Type B pancreatic cell (in vitro differentiated cells): ENCODE data around the gene MINDY2. TPM values are rescaled to one million over a fixed set of nuclear protein-coding genes. Genes with fewer than 3 reads are reported as not detected.
"Not testable (repeated sequence)": the region's sequence is repeated elsewhere in the genome, so short reads cannot be mapped to it uniquely, and the experiment has no call there.

Source experiments
- DNase-seq: peaks from one replicate; pipeline ENCODE4 v3.0.0; 2021; ENCODE audit warnings: mixed read lengths; ENCODE audit not compliant: unreplicated experiment; ENCODE audit errors: extremely low spot score
- H3K27ac Mint-ChIP-seq: 2 replicates; pipeline ENCODE4 v1.8.0; 2021; ENCODE audit warnings: mild to moderate bottlenecking, mixed read lengths
- H3K27me3 Mint-ChIP-seq: 2 replicates; pipeline ENCODE4 v1.8.0; 2021; ENCODE audit warnings: mixed read lengths
- H3K36me3 Mint-ChIP-seq: 2 replicates; pipeline ENCODE4 v1.8.0; 2021; ENCODE audit warnings: mixed read lengths
- H3K4me1 Mint-ChIP-seq: one replicate; pipeline ENCODE4 v1.8.0; 2021; ENCODE audit warnings: mixed read lengths; ENCODE audit not compliant: unreplicated experiment
- H3K4me3 Mint-ChIP-seq: 2 replicates; pipeline ENCODE4 v1.8.0; 2021; ENCODE audit warnings: mild to moderate bottlenecking, mixed read lengths
- H3K9me3 Mint-ChIP-seq: 2 replicates; pipeline ENCODE4 v1.8.0; 2021; ENCODE audit warnings: mixed read lengths
- total RNA-seq: library from RNA; stranded (reverse); gene quantifications from 2 replicates; pipeline ENCODE4 v1.2.1, GENCODE V29; 2021; ENCODE audit warnings: low replicate concordance
- TF ChIP-seq, protein P1 (sequence below): fragments of 200-600 bp; sonication (generic); conservative IDR thresholded peaks from 2 replicates; pipeline ENCODE4 v1.5.0; 2021; ENCODE audit warnings: antibody characterized with exemption, mild to moderate bottlenecking

MINDY2 gene
- total RNA-seq, 1 donor from 2014 or later, result 39.8 TPM

- Mint-ChIP-seq H3K27me3 (no peaks in the 10 kb centered on the region), H3K36me3 (peaks cover 62% of the 10 kb centered on the region), H3K4me1 (no peaks in the 10 kb centered on the region), H3K27ac (no peak overlapping the region), H3K9me3 (no peaks in the 10 kb centered on the region), H3K4me3 (no peak overlapping the region)
- TF ChIP-seq, protein P1, sequence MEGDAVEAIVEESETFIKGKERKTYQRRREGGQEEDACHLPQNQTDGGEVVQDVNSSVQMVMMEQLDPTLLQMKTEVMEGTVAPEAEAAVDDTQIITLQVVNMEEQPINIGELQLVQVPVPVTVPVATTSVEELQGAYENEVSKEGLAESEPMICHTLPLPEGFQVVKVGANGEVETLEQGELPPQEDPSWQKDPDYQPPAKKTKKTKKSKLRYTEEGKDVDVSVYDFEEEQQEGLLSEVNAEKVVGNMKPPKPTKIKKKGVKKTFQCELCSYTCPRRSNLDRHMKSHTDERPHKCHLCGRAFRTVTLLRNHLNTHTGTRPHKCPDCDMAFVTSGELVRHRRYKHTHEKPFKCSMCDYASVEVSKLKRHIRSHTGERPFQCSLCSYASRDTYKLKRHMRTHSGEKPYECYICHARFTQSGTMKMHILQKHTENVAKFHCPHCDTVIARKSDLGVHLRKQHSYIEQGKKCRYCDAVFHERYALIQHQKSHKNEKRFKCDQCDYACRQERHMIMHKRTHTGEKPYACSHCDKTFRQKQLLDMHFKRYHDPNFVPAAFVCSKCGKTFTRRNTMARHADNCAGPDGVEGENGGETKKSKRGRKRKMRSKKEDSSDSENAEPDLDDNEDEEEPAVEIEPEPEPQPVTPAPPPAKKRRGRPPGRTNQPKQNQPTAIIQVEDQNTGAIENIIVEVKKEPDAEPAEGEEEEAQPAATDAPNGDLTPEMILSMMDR, result no peak
- DNase-seq, result no peak
Measured at GRCh38 chr15:58880320-58880719, 109.2 kb downstream of the MINDY2 start.

DNA sequence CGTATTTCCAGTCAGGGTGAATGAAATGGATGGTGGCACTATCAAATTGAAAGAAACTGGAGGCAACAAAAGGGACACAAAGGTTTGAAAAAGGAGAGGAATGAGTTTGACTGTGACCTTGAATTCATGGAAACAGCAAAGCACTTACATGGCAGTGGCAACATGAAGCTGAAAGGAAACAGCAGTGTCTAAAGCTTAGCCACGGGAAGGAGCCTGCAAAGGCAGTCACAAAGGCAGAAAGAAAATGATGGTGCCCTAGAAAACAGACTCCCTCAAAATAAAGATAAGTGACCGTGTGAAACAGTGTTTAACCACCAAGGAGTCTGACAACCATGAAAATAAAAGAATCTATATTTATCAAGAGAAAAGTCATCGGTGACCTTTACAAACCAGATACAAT is 111.1 kb downstream of the MINDY2 start:
- Mint-ChIP-seq H3K9me3 (no peaks in the 10 kb centered on the region), H3K27ac (no peak overlapping the region), H3K36me3 (peaks cover 65% of the 10 kb centered on the region), H3K4me1 (no peaks in the 10 kb centered on the region), H3K4me3 (no peak overlapping the region), H3K27me3 (no peaks in the 10 kb centered on the region)
- no peak for DNase-seq
- TF ChIP-seq, protein P1, result no peak

DNA sequence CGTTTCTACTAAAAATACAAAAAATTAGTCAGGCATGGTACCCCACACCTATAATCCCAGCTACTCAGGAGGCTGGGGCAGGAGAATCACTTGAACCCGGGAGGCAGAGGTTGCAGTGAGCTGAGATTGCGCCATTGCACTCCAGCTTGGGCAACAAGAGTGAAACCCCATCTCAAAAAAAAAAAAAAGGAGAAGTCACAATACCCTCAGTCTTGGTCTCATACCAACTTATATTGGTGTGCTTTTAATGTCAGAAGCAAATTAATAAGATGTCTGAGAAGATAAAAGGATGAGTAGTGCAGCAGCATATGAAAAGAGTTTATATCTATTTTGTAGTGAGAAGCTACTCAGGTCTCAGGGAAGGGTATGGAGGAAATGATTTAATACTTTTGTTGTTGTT is 112.8 kb downstream of the MINDY2 start:
- not testable (repeated sequence) for DNase-seq, H3K4me1 Mint-ChIP-seq, H3K9me3 Mint-ChIP-seq, H3K27ac Mint-ChIP-seq, H3K4me3 Mint-ChIP-seq, H3K27me3 Mint-ChIP-seq
- peaks cover 68% of the 10 kb centered on the region for H3K36me3 Mint-ChIP-seq

DNA sequence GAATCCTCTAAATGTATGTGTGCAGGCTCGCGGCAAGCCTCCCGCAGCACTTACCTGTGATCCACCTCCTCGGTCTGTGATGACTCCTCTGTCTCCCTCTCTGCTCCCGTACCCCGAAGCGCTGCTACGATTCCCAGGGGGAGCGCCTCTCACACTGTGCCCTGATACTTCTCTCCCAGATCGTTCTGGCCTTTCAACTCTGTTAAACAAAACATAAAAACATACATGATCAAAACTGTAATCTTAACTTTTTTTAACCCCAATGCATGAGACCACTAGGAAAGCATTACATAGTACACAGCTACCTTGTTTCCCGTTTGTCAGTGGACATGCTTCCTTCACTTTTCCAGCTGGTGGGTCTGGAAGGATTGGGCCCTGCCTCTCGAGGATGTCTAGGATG is 115.8 kb downstream of the MINDY2 start:
- DNase-seq, result no peak
- TF ChIP-seq, protein P1, result no peak
- no peak overlapping the region for H3K4me3 Mint-ChIP-seq
- H3K27ac Mint-ChIP-seq, result no peak overlapping the region
- H3K4me1 Mint-ChIP-seq, result no peaks in the 10 kb centered on the region
- H3K9me3 Mint-ChIP-seq, result no peaks in the 10 kb centered on the region
- peaks cover 60% of the 10 kb centered on the region for H3K36me3 Mint-ChIP-seq
- no peaks in the 10 kb centered on the region for H3K27me3 Mint-ChIP-seq

- Mint-ChIP-seq H3K4me3 (no peak overlapping the region), H3K4me1 (no peaks in the 10 kb centered on the region), H3K27ac (no peak overlapping the region), H3K36me3 (peaks cover 66% of the 10 kb centered on the region), H3K9me3 (no peaks in the 10 kb centered on the region), H3K27me3 (no peaks in the 10 kb centered on the region)
- no peak for DNase-seq
- TF ChIP-seq, protein P1, result no peak
Measured at GRCh38 chr15:58889363-58889762, 118.3 kb downstream of the MINDY2 start.

DNA sequence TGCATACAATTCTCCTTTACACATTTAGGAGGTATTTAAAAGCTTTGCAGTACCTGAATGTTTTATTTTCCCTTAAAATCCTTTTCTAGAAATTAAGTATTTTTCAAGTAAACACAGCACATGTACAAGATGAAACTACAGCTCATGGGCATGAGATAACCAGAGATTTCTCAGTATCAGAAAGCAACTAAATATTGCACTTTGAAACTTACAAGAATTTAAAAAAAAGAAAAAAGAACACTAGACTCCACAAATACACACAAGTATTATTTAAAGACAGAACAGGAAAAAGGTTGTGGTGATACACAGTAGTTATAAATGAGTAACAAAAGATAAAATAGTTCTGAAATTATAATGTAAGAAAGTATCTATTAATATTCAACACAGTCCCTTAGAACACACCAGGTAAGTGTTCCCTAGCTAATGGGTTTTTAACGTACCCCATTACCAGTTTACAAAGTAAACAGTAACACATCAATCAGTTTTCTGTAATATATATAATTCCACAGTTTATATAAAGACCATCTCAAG is 127.1 kb downstream of the MINDY2 start:
- H3K27ac Mint-ChIP-seq, result no peak overlapping the region
- TF ChIP-seq, protein P1, result no peak
- H3K36me3 Mint-ChIP-seq, result peaks cover 48% of the 10 kb centered on the region
- no peaks in the 10 kb centered on the region for H3K27me3 Mint-ChIP-seq
- H3K9me3 Mint-ChIP-seq, result no peaks in the 10 kb centered on the region
- no peak overlapping the region for H3K4me3 Mint-ChIP-seq
- DNase-seq, result no peak
- no peaks in the 10 kb centered on the region for H3K4me1 Mint-ChIP-seq
